Endothelial cell (in vitro differentiated cells): ENCODE data around the gene OSBPL6. TPM values are rescaled to one million over a fixed set of nuclear protein-coding genes. Genes with fewer than 3 reads are reported as not detected.
"Not testable (repeated sequence)": the region's sequence is repeated elsewhere in the genome, so short reads cannot be mapped to it uniquely, and the experiment has no call there.

Experiments used
- DNase-seq: peaks from one replicate; pipeline ENCODE4 v3.0.0; 2021; ENCODE audit warnings: low spot score
- H3K27ac Mint-ChIP-seq: one replicate; pipeline ENCODE4 v1.8.0; 2021; ENCODE audit warnings: mixed read lengths, inconsistent platforms; ENCODE audit not compliant: unreplicated experiment
- H3K27me3 Mint-ChIP-seq: one replicate; pipeline ENCODE4 v1.8.0; 2021; ENCODE audit warnings: mild to moderate bottlenecking, moderate library complexity, mixed read lengths, inconsistent platforms; ENCODE audit not compliant: unreplicated experiment
- H3K36me3 Mint-ChIP-seq: one replicate; pipeline ENCODE4 v1.8.0; 2021; ENCODE audit warnings: mild to moderate bottlenecking, low read depth, mixed read lengths, inconsistent platforms; ENCODE audit not compliant: unreplicated experiment
- H3K4me1 Mint-ChIP-seq: one replicate; pipeline ENCODE4 v1.8.0; 2021; ENCODE audit warnings: mild to moderate bottlenecking, mixed read lengths, inconsistent platforms; ENCODE audit not compliant: unreplicated experiment
- H3K4me3 Mint-ChIP-seq: one replicate; pipeline ENCODE4 v1.8.0; 2021; ENCODE audit warnings: mild to moderate bottlenecking, mixed read lengths, inconsistent platforms; ENCODE audit not compliant: unreplicated experiment
- H3K9me3 Mint-ChIP-seq: one replicate; pipeline ENCODE4 v1.8.0; 2021; ENCODE audit warnings: mixed read lengths, inconsistent platforms; ENCODE audit not compliant: unreplicated experiment
- total RNA-seq: library from RNA; stranded (reverse); fragmentation: NEBNext Ultra II Directional; extraction: Animal tissue kit (Norgen Biotek cat#: 25700); gene quantifications from one replicate; pipeline ENCODE4 v1.2.1, GENCODE V29; 2021; ENCODE audit not compliant: unreplicated experiment
- TF ChIP-seq, protein P1 (sequence below): fragments of 200-600 bp; sonication (generic); IDR thresholded peaks from one replicate; pipeline ENCODE4 v1.5.0; 2021; ENCODE audit warnings: antibody characterized with exemption; ENCODE audit not compliant: unreplicated experiment

OSBPL6 gene
- total RNA-seq, 1 donor from 2014 or later, result 3.0 TPM

DNA sequence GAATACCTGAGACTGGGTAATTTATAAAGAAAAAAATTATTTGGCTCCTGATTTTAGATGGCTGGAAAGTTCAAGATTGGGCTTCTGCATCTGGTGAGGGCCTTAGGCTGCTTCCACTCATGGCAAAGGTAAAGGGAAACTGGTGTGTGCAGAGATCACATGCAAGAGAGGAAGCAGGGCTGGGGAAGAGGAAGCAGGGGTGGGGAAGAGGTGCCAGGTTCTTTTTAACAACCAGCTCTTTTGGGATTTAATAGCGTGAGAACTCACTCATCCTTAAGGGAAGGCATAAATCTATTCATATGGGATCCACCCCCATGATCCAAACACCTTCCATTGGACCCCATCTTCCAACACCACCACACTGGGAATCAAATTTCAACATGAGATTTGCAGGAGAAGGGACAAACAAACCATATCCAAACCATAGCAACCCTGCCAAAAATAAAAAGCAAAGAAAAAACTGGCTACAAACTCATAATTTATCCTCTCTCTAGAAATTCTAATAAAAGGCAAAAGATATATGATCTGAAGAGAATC lies 226.2 kb downstream of the OSBPL6 start:
- Mint-ChIP-seq H3K4me1 (peaks cover 21% of the 10 kb centered on the region), H3K27me3 (peaks cover 1% of the 10 kb centered on the region), H3K9me3 (no peaks in the 10 kb centered on the region), H3K27ac (peak overlapping the region; percentile 55), H3K36me3 (peaks cover 8% of the 10 kb centered on the region), H3K4me3 (no peak overlapping the region)
- TF ChIP-seq, protein P1, sequence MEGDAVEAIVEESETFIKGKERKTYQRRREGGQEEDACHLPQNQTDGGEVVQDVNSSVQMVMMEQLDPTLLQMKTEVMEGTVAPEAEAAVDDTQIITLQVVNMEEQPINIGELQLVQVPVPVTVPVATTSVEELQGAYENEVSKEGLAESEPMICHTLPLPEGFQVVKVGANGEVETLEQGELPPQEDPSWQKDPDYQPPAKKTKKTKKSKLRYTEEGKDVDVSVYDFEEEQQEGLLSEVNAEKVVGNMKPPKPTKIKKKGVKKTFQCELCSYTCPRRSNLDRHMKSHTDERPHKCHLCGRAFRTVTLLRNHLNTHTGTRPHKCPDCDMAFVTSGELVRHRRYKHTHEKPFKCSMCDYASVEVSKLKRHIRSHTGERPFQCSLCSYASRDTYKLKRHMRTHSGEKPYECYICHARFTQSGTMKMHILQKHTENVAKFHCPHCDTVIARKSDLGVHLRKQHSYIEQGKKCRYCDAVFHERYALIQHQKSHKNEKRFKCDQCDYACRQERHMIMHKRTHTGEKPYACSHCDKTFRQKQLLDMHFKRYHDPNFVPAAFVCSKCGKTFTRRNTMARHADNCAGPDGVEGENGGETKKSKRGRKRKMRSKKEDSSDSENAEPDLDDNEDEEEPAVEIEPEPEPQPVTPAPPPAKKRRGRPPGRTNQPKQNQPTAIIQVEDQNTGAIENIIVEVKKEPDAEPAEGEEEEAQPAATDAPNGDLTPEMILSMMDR, result no peak
- no peak for DNase-seq

DNA sequence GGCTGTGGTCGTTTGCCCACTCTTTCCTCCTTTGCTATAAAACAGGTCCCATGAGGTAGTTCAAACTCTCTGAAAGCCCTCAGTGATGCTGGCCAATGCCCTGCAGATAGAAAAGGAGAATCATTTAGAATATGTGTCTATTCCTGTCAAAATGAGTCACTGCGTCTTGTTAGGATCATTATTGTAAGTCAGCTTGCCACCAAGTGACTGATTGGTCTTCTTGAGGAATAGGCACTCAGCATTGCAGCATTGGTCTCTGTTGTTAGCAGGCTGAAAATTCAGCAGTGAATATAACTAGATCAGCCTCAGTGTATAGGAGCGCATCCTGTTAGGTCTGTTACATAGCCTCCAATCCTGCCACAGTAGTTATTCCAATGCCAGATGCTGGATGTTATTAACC lies 227.8 kb downstream of the OSBPL6 start:
- H3K9me3 Mint-ChIP-seq, result no peaks in the 10 kb centered on the region
- TF ChIP-seq, protein P1, result no peak
- H3K36me3 Mint-ChIP-seq, result peaks cover 13% of the 10 kb centered on the region
- no peak for DNase-seq
- H3K27ac Mint-ChIP-seq, result no peak overlapping the region
- H3K4me3 Mint-ChIP-seq, result no peak overlapping the region
- H3K4me1 Mint-ChIP-seq, result peaks cover 13% of the 10 kb centered on the region
- H3K27me3 Mint-ChIP-seq, result peaks cover 2% of the 10 kb centered on the region

DNA sequence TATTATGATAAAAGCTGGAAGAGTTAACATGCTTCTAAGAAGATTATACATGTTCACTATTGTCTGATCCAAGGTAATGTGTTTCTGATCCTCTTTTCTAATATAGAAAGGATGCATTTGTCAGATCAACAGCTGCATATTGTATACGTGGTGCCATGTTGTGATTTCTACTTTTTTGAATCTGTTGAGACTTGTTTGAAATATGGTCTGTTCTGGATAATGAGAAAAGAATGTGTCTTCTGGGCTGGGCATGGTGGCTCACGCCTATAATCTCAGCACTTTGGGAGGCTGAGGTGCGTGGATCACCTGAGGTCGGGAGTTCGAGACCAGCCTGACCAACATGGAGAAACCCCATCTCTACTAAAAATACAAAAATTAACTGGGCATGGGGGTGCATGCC lies 229.4 kb downstream of the OSBPL6 start:
- H3K36me3 Mint-ChIP-seq, result peaks cover 23% of the 10 kb centered on the region
- not testable (repeated sequence) for H3K27me3 Mint-ChIP-seq, DNase-seq, H3K4me3 Mint-ChIP-seq, H3K27ac Mint-ChIP-seq, H3K9me3 Mint-ChIP-seq
- peaks cover 13% of the 10 kb centered on the region for H3K4me1 Mint-ChIP-seq

DNA sequence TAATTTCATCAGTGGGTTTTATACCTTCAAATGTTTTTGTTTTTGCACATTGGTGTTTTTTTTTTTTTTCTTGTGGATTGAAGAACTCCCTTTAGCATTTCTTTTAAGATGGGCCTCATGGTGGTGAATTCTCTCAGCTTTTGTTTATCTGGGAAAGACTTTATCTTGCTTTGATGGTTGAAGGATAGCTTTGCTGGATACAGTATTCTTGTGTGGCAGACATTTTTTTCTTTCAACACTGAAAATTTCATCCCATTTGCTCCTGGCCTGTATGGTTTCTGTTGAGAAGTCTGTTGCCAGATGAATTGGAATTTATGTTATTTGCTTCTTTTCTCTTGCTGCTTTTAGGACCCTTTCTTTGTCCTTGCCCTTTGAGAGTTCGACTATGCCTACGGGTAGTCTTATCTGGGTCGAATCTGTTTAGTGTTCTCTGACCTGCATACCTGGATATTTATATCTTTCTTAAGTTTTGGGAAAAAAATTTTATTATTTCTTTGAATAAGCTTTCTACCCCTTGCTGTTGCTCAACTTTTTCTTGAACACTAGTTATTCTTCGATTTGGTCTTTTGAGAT lies 231.0 kb downstream of the OSBPL6 start:
- peaks cover 30% of the 10 kb centered on the region for H3K36me3 Mint-ChIP-seq
- H3K27ac Mint-ChIP-seq, result no peak overlapping the region
- DNase-seq, result no peak

DNA sequence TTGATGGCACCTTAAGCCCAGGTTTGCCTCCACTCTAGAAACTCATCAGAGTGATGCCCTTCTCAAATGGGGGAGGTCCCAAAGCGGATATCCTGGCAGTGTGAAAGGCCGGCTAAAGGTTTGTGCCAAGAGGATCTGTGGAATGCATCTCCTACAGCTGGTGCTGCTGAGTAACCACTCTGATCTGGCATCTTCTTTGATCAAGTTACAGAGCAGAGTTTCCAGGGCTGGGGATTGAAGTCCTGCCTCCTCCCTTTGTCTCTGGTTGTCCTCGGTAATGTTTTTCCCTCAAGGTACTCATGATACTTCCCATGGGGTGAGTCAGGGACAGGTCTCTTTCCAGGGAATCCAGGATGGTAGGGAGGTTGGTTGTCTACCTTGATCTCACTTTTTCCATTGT lies 232.1 kb downstream of the OSBPL6 start:
- peaks cover 30% of the 10 kb centered on the region for H3K36me3 Mint-ChIP-seq

More for the DNA sequence above, 231.0 kb downstream of the OSBPL6 start:
- TF ChIP-seq, protein P1, result no peak
- H3K9me3 Mint-ChIP-seq, result no peaks in the 10 kb centered on the region
- H3K27me3 Mint-ChIP-seq, result peaks cover 5% of the 10 kb centered on the region
- H3K4me3 Mint-ChIP-seq, result no peak overlapping the region
- H3K4me1 Mint-ChIP-seq, result peaks cover 4% of the 10 kb centered on the region

More for the DNA sequence above, 232.1 kb downstream of the OSBPL6 start:
- H3K4me1 Mint-ChIP-seq, result no peaks in the 10 kb centered on the region
- no peak overlapping the region for H3K27ac Mint-ChIP-seq
- H3K4me3 Mint-ChIP-seq, result no peak overlapping the region
- H3K27me3 Mint-ChIP-seq, result peaks cover 5% of the 10 kb centered on the region
- TF ChIP-seq, protein P1, result no peak
- no peak for DNase-seq
- no peaks in the 10 kb centered on the region for H3K9me3 Mint-ChIP-seq
